ENCODE data around the gene USP11.

Gene USP11

DNA sequence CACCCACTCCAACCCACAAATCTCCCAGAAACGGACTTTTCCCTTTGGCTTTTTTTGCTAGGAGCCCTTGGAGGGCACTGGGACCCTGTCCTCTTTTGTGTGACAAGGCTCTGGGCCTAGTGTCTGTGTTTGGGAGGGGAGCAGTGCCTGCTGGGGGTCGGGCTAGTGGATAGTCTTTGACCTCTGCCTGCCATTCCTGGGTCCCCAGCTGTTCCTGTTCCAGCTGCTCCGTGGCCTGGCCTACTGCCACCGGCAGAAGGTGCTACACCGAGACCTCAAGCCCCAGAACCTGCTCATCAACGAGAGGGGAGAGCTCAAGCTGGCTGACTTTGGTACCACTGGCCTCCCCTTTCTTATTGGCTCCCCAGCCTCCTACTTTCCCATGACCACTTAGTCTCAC is 6.7 kb upstream of the USP11 start:
- DNase-seq = no peak

- no peak for DNase-seq
These were observed 6.1 kb upstream of the USP11 start for GRCh38 chrX:47226531-47227333.

GRCh38 chrX:47227334-47227583 is 5.5 kb upstream of the USP11 start:
- no peak for DNase-seq

GRCh38 chrX:47228550-47229270 is 4.1 kb upstream of the USP11 start:
- no peak for DNase-seq

DNA sequence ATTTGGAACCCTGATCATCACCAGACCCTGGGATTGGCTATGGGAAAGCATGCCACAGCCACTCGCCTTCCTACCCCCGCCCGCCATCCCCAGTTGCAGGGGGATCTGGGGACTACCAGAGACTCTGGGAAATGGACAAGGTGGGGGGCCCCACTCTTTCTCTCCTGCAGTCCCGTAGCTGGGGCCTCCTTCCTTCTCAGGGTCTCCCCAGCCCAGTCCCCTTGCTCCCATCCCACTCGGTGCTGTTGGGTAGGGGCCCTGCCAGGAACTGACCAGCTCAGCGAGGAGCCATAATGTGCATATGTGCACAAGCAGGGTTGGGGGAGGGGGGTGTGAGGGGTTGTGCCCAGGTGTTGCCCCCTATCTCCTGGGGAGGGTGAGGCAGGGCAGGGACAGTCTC is 3.4 kb upstream of the USP11 start:
- no peak for DNase-seq

DNA sequence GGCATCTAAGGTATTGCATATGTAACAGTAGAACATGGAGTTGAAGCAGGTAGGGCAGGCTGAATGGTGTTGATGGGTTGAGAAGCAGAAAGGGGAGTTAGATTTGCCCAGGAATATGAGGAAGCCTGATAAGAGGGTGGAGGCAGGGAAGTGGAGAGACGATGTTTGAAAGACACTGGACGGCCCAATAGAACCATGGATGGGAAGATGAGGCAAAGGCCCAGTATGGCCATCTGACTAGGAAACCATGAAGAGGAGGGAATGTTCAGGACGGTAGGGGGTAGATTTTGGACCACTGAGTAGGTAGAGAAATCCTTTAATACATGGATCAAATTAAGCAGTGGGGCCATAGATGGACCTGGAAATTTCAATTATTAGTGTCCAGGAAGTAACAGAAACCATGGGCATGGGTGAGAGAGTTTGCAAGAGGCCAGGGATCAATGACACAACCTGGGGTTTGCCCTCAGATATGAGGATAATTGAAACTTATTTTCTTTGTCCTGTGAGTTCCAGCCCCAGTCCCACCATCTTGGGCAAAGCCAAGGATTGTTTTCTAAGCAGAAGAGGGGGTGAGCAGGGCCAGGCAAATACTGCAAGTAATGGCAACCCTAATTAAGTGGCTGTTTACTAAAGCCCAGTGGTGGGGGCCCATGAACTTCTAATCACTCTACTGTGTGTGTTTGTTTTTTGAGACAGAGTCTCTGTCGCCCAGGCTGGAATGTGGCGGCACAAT is 2.5 kb upstream of the USP11 start:
- DNase-seq = no peak

- no peak for DNase-seq
These were observed 1.6 kb upstream of the USP11 start for GRCh38 chrX:47231167-47231566.

- DNase-seq = no peak
These were observed 509 bp upstream of the USP11 start for GRCh38 chrX:47232197-47232802.

- DNase-seq = peak; percentile 75 to 85
These were observed 714 bp downstream of the USP11 start for GRCh38 chrX:47233333-47234113.

DNA sequence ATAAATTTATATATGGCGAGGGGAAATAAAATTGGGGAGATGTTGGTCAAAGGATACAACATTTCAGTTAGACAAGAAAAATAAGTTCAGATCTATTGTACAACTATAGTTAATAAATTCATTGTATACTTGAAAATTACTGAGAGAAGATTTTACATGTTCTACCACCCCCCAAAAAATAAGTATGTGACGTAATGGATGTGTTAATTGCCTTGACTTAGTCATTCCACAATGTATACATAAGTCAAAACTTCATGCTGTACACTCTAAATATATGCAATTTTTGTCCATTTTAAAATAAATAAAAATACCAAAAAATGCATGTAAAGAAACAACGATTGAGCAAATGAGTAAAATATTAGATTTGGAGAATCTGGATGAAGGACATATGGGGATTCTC is 1.8 kb downstream of the USP11 start:
- DNase-seq = no peak

- no peak for DNase-seq
These were observed 2.9 kb downstream of the USP11 start for GRCh38 chrX:47235691-47236103.

DNA sequence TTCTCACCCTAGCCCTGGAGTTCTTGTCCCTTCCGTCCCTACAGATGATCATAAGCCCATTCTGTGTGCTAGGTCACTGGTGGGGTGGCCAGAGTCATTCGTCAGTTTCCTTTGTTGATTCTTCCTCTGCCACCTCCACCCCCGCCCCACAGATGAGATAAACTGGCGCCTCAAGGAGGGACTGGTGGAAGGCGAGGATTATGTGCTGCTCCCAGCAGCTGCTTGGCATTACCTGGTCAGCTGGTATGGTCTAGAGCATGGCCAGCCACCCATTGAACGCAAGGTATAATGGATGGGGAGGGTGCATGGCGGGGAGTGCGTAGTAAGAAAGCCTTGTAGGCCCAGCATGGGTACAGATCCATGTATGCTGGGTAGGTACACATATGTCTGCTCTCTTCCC is 6.4 kb downstream of the USP11 start:
- no peak for DNase-seq

DNA sequence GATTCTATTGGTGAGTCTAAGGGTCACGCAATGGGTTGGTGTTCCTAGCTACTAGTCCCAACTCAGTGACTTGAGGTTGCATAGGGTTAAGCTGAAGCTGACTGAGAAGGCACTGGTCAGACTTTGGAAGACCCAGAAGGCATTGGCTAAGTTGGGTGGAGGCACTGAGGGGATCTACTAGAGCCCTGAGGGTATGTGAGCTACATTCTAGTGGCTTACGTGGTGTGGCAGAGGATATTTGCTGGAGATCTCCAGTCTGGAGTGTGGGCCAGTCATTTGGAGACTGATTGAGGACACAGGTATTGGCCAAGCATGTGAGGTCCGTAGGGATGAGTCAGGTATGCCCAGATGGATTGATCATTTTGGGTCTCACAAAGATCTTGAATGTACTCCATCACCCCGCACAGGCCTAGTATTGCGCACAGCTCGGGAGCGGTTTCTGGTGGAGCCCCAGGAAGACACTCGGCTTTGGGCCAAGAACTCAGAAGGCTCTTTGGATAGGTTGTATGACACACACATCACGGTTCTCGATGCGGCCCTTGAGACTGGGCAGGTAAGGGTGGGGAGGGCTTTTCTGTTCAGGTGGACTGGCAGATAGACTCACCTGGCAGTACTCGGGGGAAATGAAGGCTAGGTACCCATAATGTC is 7.2 kb downstream of the USP11 start:
- DNase-seq = no peak

GRCh38 chrX:47240619-47241018 is 7.8 kb downstream of the USP11 start:
- DNase-seq = no peak

- no peak for DNase-seq
These were observed 8.6 kb downstream of the USP11 start for GRCh38 chrX:47241201-47242011.

DNA sequence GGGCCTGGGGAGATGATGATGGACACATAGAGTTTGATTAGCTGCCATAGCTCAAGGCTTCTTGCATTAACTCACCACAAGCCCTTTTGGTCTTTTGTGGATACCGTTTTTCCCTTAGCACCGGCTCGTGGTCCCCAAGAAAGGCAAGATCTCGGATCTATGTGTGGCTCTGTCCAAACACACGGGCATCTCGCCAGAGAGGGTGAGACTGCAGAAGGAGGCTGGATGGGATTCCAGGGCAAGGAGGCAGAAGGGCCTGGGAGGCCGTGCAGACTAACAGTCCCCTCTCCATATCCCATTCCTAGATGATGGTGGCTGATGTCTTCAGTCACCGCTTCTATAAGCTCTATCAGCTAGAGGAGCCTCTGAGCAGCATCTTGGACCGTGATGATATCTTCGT is 9.5 kb downstream of the USP11 start:
- no peak for DNase-seq

DNA sequence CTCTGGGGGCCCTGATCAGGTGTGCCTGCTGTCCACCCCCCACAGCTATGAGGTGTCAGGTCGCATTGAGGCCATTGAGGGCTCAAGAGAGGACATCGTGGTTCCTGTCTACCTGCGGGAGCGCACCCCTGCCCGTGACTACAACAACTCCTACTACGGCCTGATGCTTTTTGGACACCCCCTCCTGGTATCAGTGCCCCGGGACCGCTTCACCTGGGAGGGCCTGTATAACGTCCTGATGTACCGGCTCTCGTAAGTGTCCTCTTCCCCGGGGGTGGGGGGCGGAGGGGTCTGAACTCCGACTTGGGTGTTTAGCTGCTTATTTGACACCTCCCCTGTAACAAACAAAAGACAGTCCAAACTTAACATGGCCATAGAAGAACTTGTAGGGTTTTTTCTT is 10.5 kb downstream of the USP11 start:
- no peak for DNase-seq

GRCh38 chrX:47244676-47245075 is 11.9 kb downstream of the USP11 start:
- DNase-seq = no peak

DNA sequence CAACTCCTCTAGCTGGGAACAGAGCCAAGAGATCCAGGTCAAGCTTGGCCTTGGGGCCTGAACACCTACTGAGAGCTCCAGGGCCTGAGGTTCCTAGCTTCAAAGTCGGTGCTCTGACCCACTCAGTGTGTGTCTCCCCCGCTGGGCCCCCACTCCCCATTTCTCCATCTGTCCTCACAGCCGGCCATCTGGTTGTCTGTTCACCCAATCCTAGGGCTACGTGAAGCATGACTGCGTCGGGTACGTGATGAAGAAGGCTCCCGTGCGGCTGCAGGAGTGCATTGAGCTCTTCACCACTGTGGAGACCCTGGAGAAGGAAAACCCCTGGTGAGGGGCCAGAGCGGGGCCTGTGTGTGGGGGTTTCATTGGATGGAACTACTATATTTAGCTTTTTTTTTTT is 12.3 kb downstream of the USP11 start:
- no peak for DNase-seq

- DNase-seq = no peak
These were observed 14.6 kb downstream of the USP11 start for GRCh38 chrX:47247206-47247998.

DNA sequence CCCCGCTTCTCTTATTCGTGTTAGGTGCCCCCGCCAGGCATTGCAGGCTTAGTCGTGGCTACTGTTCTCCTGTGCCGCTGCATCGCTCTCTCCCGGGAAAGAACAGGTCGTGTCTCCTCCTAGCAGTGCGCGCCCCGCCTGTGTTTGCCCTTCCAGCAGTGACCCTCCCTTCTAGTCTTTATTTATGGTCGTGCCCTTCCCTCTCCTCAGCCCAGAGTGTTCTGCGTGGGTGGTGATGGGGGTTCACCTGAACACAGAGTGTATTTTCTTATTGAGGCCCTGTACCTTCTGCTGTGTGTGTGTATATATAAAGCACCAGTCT is 15.2 kb downstream of the USP11 start:
- DNase-seq = no peak

All from stimulated activated CD4-positive, alpha-beta T cell treated with anti-CD3 and anti-CD28 coated beads, Interleukin-2, amount 100 ng/mL, for 48 hours (primary cell).